Brain microvascular endothelial cell (primary cell): ENCODE results near the gene TSPAN11.

Experiments used
- DNase-seq: peaks from one replicate; pipeline ENCODE4 v3.0.0-alpha.2; 2020
- H3K27ac ChIP-seq: fragments of 250-450 bp; sonication (Bioruptor Pico); 2 replicates; pipeline ENCODE4 v1.5.1; 2020; ENCODE audit warnings: mild to moderate bottlenecking, moderate library complexity
- H3K27me3 ChIP-seq: fragments of 250-450 bp; sonication (Bioruptor Pico); replicated peaks from 2 replicates; pipeline ENCODE4 v1.5.1; 2020; ENCODE audit warnings: mild to moderate bottlenecking
- H3K36me3 ChIP-seq: fragments of 250-450 bp; sonication (Bioruptor Pico); replicated peaks from 2 replicates; pipeline ENCODE4 v1.5.1; 2020; ENCODE audit warnings: mild to moderate bottlenecking
- H3K4me3 ChIP-seq: 2 replicates; pipeline ENCODE4 v1.5.1; 2011; ENCODE audit warnings: low read depth, mild to moderate bottlenecking, control low read depth, low read length, moderate library complexity
- in situ Hi-C: cut with HindIII; loops from 2 replicates; pipeline ENCODE4 v1.10.0; 2017; ENCODE audit warnings: low sequenced_read_pairs, low pct_ligation_motif_present
- TF ChIP-seq, protein P1 (sequence below): IDR thresholded peaks from 2 replicates; pipeline ENCODE4 v1.5.1; 2011; ENCODE audit warnings: low read depth, mild to moderate bottlenecking, moderate library complexity, low read length, control low read depth, inconsistent platforms; ENCODE audit errors: missing control alignments

The TSPAN11 gene

DNA sequence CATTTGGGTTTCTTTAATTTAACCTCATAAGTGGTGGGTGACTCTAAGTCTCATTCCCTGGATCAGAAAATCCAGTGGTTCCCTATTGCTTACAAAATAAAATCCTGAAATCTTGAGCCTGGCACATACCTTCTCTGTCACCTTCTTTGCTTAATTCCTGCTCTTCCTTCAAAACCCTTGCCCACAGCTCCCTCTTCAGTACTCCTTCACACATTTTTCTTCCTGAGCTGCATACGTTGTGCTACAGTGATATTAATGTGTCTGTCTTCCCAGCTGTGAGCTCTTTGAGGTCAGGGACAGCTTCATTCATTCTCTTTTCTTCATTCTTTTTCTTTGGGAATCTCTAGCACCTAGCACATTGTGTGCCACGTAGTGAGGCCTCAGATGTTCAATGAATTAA is 9.5 kb downstream of the TSPAN11 start:
- TF ChIP-seq, protein P1, sequence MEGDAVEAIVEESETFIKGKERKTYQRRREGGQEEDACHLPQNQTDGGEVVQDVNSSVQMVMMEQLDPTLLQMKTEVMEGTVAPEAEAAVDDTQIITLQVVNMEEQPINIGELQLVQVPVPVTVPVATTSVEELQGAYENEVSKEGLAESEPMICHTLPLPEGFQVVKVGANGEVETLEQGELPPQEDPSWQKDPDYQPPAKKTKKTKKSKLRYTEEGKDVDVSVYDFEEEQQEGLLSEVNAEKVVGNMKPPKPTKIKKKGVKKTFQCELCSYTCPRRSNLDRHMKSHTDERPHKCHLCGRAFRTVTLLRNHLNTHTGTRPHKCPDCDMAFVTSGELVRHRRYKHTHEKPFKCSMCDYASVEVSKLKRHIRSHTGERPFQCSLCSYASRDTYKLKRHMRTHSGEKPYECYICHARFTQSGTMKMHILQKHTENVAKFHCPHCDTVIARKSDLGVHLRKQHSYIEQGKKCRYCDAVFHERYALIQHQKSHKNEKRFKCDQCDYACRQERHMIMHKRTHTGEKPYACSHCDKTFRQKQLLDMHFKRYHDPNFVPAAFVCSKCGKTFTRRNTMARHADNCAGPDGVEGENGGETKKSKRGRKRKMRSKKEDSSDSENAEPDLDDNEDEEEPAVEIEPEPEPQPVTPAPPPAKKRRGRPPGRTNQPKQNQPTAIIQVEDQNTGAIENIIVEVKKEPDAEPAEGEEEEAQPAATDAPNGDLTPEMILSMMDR = no peak
- DNase-seq = no peak
- H3K4me3 ChIP-seq = no peak overlapping the region
- no peaks in the 10 kb centered on the region for H3K36me3 ChIP-seq
- in situ Hi-C loops = no loop called here
- H3K27me3 ChIP-seq = peaks cover 2% of the 10 kb centered on the region
- no peak overlapping the region for H3K27ac ChIP-seq

DNA sequence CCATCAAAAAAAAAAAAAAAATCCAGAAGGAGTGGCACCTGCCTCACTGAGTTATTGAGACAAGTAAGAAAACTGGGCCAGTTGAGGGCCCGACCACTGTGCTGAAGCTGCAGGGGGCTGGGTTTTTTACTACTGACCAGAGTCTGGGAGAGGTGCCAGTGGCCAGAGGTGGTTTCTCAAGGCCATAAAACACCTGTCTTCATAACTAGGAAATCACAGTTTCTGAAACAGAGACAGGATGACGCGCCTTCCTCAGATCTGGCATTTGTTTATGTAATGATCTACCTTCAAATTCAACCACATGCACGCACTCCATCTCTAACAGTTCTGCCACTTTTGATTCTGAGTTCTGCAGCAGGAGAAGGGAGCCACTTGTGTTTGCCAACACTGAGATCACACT is 12.7 kb downstream of the TSPAN11 start:
- TF ChIP-seq, protein P1 = no peak
- Histone ChIP-seq H3K27ac (no peak overlapping the region), H3K27me3 (peaks cover 2% of the 10 kb centered on the region), H3K4me3 (no peak overlapping the region), H3K36me3 (no peaks in the 10 kb centered on the region)
- DNase-seq = no peak
- in situ Hi-C loops = no loop called here

DNA sequence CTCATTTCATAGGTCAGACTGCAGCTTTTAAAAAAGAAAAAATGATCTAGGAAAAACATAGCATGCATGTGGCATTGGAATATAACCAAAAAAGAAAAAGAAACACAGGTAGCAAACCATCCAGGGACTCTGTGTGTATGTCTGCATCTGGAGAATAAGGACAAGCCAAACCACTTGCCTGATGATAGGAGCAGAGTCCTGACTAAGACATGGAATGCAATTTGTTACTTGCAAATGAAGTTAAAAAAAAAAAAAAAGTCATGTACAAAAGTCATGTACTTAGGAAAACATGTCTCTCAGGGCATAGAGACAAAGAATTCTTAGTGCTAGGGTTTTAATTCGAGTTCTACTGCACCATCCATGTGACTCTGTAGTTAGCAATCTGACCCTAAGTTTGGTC is 15.9 kb downstream of the TSPAN11 start:
- Histone ChIP-seq H3K4me3 (no peak overlapping the region), H3K27me3 (peaks cover 1% of the 10 kb centered on the region), H3K27ac (no peak overlapping the region), H3K36me3 (no peaks in the 10 kb centered on the region)
- no peak for DNase-seq
- in situ Hi-C loops = no loop called here
- TF ChIP-seq, protein P1 = no peak

DNA sequence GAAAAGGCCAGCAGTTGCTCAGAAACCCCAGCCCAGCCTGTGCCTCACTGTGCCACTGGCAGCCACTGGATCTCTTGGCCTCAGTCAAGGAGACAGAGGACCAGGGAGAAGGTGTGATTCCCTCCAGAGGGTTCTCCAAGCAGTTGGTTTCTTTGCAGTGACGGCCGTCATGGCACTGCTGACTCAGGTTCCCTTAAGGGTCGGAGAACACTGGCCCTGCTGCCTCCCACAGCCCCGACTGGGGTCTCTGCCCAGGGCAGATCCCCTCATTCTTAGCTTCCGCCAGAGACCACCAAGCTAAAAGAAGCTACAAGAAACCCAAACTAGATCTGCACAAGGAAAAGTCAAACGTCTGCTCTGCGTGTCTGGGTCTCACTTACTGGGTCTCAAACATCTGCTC is 16.4 kb downstream of the TSPAN11 start:
- Histone ChIP-seq H3K27ac (no peak overlapping the region), H3K36me3 (no peaks in the 10 kb centered on the region), H3K4me3 (no peak overlapping the region), H3K27me3 (no peaks in the 10 kb centered on the region)
- in situ Hi-C loops = no loop called here
- TF ChIP-seq, protein P1 = no peak
- DNase-seq = no peak

DNA sequence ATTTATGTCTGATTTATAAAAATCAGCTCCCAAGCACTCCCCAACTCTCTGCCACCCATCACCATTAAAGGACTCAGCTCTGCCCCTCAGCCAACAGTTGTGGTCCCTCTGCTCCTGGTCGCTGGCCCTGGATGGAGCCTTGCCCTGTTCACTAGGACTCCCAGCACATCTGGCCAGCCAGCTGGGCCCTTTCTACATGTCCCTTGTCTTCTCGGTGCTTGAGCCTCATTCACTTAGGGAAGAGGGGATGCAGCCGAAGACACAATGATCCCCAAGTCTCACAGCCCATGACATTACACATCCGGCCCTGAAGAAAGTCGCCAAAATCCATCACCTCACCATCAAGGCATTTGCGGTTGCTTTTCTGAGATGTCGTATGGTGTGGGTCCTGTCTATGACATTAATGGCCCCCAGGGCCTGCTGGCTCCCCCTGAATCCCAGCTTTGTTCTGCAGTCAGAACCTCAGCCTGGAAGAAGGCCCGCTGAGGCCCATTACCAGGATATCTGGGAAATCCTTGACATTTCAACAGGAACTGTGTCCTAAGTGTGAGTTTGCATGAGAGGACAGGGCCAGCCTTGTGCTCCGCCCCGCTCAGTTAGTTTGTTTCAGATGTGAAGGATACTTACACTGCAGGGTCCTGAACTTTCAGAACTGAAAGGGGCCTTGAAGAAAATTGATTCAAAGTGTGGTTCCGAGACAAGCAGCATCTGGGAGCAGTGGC is 19.1 kb downstream of the TSPAN11 start:
- in situ Hi-C loops = no loop called here
- Histone ChIP-seq H3K36me3 (no peaks in the 10 kb centered on the region), H3K4me3 (no peak overlapping the region), H3K27ac (no peak overlapping the region), H3K27me3 (no peaks in the 10 kb centered on the region)
- no peak for DNase-seq
- TF ChIP-seq, protein P1 = no peak

DNA sequence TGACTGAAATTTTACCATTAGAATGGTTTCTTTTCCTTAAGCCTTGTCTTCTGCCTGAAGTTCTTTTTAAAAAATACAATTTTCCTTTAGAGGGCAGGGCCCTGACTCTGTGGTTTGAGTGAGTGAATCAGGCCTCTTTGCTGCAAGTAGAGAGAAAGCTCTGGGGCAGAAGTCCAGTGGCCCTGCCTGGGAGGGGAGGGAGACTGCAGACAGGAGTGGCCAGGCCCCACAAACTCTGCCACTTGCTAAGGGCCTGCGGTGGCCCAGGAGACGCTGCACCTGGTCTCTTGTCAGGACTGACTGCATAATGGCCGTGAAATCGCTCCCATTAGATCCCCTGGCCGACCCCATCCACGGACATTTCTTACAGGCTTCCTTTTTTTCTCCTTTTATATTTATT is 25.5 kb downstream of the TSPAN11 start:
- no peak for DNase-seq

More for the DNA sequence above, 25.5 kb downstream of the TSPAN11 start:
- no peak overlapping the region for H3K27ac ChIP-seq
- no peaks in the 10 kb centered on the region for H3K27me3 ChIP-seq
- no peak overlapping the region for H3K4me3 ChIP-seq
- TF ChIP-seq, protein P1 = no peak
- no peaks in the 10 kb centered on the region for H3K36me3 ChIP-seq
- in situ Hi-C loops = no loop called here
